ENCODE measurements around the gene RPS6KA2. TPM values are rescaled to one million over a fixed set of nuclear protein-coding genes. Genes with fewer than 3 reads are reported as not detected.

RPS6KA2 gene
- total RNA-seq, 1 experiment from 2014 or later = 12.3 TPM

- Histone ChIP-seq H3K4ac (ENCODE audit: low read depth, low read length) (no peak overlapping the region), H3K79me1 (ENCODE audit: insufficient read depth, low read depth, low read length, poor library complexity, severe bottlenecking) (no peaks in the 10 kb centered on the region), H4K20me1 (ENCODE audit: control insufficient read depth, insufficient read depth, insufficient read length) (peaks cover 3% of the 10 kb centered on the region), H3K23me2 (ENCODE audit: insufficient read length, low read depth, low read length, poor library complexity, severe bottlenecking) (peaks cover 5% of the 10 kb centered on the region), H2BK15ac (ENCODE audit: low read depth, low read length) (no peak overlapping the region), H3K27me3 (ENCODE audit: insufficient read depth, low read length) (no peaks in the 10 kb centered on the region), H3T11ph (ENCODE audit: low read length) (no peak overlapping the region), H3K56ac (ENCODE audit: insufficient read length, low read depth, low read length) (no peak overlapping the region), H2BK12ac (ENCODE audit: insufficient read length, low read depth, low read length) (no peak overlapping the region), H3K4me1 (ENCODE audit: insufficient read depth, low read length) (no peaks in the 10 kb centered on the region), H3K18ac (ENCODE audit: insufficient read length, low read depth, low read length) (no peak overlapping the region), H2BK5ac (ENCODE audit: insufficient read length, low read length) (no peak overlapping the region), H4K8ac (replicated peaks; ENCODE audit: insufficient read length, low read depth, low read length) (no peak overlapping the region), H4K91ac (ENCODE audit: insufficient read length, low read depth, low read length) (no peak overlapping the region), H2AFZ (ENCODE audit: low read length) (no peak overlapping the region), H3K27ac (ENCODE audit: insufficient read length, low read depth, low read length) (no peak overlapping the region), H3K79me2 (ENCODE audit: insufficient read depth, low read length) (no peaks in the 10 kb centered on the region), H2BK120ac (ENCODE audit: low read depth, low read length, poor library complexity, severe bottlenecking) (no peak overlapping the region), H3K9ac (ENCODE audit: extremely low read depth, insufficient read length, low read length) (no peak overlapping the region), H2AK5ac (ENCODE audit: insufficient read length, low read length) (no peak overlapping the region), H3K23ac (ENCODE audit: insufficient read length, low read depth, low read length) (no peak overlapping the region), H2BK20ac (ENCODE audit: low read depth, low read length, poor library complexity, severe bottlenecking) (no peak overlapping the region), H3K14ac (ENCODE audit: insufficient read depth, low read length) (no peak overlapping the region), H4K5ac (ENCODE audit: insufficient read length, low read depth, low read length) (no peak overlapping the region), H3K4me2 (ENCODE audit: insufficient read depth, insufficient read length, low read length) (no peak overlapping the region), H3K9me3 (ENCODE audit: control insufficient read depth, low read depth, low read length) (no peaks in the 10 kb centered on the region)
- H3K36me3 Mint-ChIP-seq (ENCODE audit: insufficient read depth in 1 of 3, low read depth in 3 of 3) = peaks cover 24 to 37% (median 27%) of the 10 kb centered on the region in 3 experiments
- H3K9me3 Mint-ChIP-seq = peaks cover 11 to 13% of the 10 kb centered on the region in 2 experiments; a peak in 4 of 5 replicates
- H3K27me3 Mint-ChIP-seq (ENCODE audit: low read depth) = no peaks in the 10 kb centered on the region
- H3K4me3 Mint-ChIP-seq = no peak overlapping the region
- DNase-seq = no peak
- no CpG with 5 or more reads among the region's 6 CpGs for WGBS (ENCODE audit: extremely low coverage, insufficient read length, low lambda C conversion rate)
- H3K4me1 Mint-ChIP-seq = peaks cover 6 to 8% of the 10 kb centered on the region in 2 experiments
- no peak overlapping the region for H3K27ac Mint-ChIP-seq
- TF ChIP-seq, protein P1, sequence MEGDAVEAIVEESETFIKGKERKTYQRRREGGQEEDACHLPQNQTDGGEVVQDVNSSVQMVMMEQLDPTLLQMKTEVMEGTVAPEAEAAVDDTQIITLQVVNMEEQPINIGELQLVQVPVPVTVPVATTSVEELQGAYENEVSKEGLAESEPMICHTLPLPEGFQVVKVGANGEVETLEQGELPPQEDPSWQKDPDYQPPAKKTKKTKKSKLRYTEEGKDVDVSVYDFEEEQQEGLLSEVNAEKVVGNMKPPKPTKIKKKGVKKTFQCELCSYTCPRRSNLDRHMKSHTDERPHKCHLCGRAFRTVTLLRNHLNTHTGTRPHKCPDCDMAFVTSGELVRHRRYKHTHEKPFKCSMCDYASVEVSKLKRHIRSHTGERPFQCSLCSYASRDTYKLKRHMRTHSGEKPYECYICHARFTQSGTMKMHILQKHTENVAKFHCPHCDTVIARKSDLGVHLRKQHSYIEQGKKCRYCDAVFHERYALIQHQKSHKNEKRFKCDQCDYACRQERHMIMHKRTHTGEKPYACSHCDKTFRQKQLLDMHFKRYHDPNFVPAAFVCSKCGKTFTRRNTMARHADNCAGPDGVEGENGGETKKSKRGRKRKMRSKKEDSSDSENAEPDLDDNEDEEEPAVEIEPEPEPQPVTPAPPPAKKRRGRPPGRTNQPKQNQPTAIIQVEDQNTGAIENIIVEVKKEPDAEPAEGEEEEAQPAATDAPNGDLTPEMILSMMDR (conservative IDR thresholded peaks at IDR 0.05) = no peak
Measured at GRCh38 chr6:166420351-166420750, 206.7 kb downstream of the RPS6KA2 start.
